GM21717 (cell line): ENCODE results near the gene OR8B12.

Experiments
- ATAC-seq: cut with Tn5 transposase; IDR thresholded peaks from one replicate; pipeline ENCODE4 v1.9.1; 2021; ENCODE audit warnings: mild to moderate bottlenecking, moderate library complexity; ENCODE audit not compliant: unreplicated experiment

OR8B12 gene

GRCh38 chr11:124543554-124543953 lies at the start of gene OR8B12:
TSS of gene OR8B12 (minus strand) at chr11:124543654. CDS start at chr11:124543654, 0 bp downstream.
- no peak for ATAC-seq

DNA sequence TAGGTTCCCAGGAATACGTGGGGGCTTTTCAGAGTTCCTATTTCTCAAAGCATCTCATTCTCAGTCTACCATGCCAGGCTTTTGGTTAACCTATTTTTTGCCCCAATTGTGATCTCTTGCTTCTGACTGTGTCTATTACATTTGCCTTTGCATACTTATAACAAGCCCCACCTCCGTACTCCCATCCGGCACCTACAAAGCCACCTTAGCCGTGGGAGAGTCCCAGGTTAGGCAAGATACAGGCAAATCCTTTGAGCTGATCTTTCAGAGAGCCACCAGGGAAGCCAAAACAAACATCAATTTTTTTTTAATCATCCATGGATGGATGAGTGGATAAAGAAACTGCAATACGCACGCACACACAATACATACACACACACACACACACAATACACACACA lies 49.2 kb upstream of the OR8B12 start:
- ATAC-seq: no peak

- ATAC-seq: no peak
Measured at GRCh38 chr11:124591430-124591829, 48.0 kb upstream of the OR8B12 start.

DNA sequence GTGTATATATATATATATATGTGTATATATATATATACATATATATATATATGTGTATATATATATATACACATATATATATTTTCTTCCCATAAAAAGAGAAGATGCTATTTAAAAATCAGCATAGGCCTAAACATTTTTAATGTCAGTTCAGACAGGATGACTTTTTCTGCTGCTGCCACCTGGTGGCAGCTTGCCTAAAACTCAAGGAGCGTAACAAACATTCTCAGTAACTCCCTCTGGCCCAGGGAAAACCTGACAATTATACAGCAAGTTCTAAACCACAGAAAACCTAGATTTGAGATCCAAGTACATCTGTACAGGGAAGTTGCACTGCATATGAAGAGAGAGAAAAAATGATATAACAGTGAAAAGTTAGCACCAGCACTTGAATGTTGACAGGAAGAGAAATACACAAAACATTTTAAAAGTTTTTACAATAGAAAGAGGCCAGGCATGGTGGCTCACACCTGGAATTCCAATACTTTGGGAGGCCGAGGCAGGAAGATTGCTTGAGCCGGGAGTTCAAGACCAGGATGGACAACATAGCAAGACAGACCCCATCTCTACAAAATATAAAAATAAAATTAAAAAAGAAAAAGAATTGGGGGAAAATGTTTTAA lies 42.9 kb upstream of the OR8B12 start:
- ATAC-seq: no peak

DNA sequence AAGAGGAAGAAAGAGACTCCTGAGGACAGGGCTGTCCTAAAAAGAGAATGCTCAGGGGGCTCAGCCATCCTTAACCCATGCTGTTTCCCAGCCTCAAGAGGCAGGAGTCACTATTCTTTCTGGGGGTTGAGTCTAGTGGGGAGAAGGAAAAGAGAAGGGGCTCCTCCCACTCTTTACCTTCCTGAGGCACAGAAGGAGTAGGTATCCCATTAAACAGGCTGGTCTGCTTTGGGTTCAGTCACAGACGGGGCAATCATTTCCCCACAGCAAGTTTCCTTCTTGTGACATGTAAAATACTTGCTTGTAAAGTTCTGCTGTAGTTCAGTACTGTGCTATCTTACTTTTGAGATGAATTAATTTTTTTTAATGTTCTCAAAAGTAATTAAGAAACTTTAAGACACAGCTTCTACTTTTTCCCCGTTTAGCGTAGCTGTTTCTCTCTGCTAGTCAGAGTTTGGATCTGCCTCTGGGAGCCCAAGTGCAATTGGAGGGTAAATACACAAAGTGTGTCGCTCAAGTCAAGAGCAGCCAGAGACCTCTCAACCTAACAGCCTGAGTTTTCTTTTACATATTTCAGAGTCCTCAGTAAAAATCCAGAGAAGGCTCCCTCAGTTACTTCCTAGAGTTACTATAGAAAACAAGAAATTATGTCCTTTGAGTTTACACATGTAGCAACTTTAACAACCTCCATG lies 41.4 kb upstream of the OR8B12 start:
- ATAC-seq: no peak

DNA sequence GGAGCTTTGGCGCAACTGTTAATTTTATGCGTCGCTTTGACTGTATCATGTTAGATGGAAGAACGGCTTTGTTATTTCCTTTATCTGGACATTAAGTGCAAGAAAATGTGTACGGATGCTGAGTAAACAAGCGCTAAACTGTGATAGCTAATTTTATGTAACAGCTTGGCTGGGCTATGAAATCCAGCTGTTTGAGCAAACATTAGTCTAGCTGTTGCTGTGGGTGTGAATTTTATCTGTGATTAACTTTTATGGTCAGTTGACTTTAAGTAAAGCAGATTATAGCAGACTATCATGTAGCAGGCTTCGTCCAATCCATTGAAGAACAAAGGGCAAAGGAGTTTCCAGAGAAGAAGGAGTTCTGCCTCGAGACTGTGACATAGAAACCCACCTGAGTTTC lies 40.3 kb upstream of the OR8B12 start:
- no peak for ATAC-seq

DNA sequence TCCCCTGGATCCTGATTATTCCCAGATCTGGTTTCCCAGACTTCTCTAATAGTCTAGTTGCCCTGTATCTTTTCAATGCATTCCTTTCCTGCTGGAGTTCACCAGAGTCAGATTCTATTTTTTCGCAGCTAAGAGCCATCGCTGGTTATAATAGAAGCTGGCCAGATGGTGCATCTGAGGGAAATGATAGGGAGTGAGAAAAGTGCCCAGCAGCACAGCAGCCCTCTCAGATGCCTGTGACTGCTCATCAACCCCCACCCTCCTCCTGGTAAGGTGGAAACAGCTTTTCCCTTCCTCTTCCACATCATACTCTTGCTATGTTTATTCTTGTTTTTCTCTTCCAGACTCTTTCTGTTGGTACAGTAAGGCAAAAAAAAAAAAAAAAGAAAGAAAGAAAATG lies 39.1 kb upstream of the OR8B12 start:
- ATAC-seq: no peak

GRCh38 chr11:124581817-124582216 lies 38.4 kb upstream of the OR8B12 start:
- ATAC-seq: no peak

DNA sequence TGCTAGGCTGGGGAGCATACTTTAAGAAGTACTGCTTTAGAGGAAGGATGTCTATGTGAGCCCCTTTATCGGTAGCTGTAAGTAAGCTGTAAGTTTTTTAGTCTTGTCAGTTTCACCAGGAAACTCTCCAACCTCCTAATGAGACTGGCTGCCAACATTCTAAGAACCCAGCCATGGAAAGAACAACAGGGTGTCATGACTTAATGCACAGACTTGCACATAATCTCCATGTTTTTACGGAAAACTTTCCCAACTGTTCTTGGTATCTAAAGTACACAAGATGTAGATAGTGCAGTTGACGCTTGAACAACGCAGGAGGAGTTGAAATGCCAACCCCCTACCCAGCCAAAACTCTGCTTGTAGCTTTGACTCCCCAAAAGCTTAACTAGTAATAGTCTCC lies 35.3 kb upstream of the OR8B12 start:
- no peak for ATAC-seq

DNA sequence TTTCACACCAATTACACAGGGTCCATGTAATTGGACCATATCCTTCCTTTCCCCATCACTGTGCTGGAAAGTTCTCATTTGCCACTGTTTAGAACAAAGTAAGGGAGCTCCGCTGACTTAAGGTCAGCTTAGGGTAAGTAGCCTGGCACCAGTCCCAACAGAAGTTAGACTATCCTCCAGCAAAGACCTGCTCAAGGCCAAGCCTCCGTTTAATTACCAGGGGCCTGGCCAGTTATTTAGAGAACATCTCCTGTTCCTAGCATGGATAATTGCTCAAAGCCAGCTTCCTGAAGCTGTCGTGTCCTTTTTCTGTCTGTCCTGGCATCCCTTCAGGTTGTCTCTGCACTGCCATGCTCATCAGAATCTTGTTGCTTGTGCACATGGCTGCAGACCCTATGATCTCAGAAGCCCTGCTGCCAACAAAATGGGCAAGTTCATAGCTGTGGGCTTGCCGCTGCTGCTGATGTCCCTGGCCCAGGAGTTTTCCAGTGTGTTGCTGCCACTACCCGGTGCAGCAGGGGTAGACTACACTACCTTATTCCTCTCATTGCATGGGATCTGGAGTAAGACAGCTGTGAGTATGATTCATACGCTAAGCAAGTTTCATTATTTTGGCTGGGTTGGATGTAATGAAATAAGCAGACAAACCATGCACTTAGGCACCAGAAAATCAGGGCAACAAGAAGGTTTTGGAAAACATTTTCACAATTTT lies 34.4 kb upstream of the OR8B12 start:
- no peak for ATAC-seq

- no peak for ATAC-seq
Measured at GRCh38 chr11:124570160-124570559, 26.7 kb upstream of the OR8B12 start.

DNA sequence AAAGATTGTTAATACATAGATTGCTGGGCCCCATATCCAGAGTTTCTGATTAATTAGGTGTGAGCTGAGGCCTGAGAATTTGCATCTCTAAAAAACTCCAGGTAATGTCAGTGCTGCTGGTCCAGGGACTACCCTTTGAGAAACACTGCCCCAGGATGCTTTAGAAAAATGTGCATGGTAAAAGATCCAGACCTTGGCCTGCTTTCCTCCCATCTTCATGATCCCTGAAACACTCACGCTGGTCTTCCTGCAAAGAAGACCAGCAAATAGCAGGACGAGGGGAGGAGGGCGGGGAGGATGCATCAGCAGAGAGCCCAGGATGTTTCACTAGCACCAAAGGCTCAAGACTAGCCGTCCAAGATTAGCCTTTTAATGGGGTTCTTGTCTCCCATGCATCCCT lies 26.2 kb upstream of the OR8B12 start, which contains the start of gene OR8A1:
OR8A1 (plus strand) TSS at position 301 of the 400 bp plus-strand sequence. CDS start 123 bp downstream, outside the sequence.
- ATAC-seq: no peak

- ATAC-seq: no peak
Measured at GRCh38 chr11:124556828-124557227, 13.4 kb upstream of the OR8B12 start.

DNA sequence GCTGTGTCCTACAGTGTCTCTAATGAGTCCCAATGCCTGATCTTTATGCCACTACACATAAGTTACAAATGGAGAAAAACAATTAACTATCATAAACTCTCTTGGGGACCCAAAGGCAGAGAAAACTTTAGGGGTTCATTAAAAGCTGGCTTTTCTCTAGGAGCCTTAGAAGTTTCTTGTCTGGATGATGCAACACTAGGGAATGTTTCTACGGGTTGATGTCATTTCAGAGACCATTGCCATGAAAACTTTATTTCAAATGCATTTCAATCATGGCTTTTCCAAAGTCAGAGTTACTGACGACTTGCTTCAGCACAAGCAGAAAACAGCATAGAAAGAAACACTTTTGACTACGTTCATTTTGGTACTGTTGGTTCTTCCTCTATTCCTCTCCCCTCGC lies 8.5 kb upstream of the OR8B12 start:
- no peak for ATAC-seq

DNA sequence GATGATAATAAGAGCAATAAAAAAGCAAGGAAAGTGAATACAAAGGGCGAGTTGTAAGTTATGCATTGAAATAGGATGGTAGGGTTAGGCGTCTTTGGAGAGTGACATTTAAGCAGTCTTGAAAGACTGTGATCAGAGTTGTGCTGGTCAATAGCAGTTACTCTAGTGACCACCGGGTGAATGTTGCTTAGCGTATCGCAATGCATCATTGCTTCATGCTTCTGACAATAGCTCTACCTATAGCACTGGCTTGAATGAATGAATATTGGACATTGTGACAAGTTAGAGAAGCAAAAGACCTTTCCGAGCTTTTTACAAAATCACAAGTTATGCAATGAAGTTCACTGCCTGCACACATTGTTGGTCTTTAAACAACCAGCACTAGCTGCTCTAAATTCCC lies 7.7 kb upstream of the OR8B12 start:
- no peak for ATAC-seq

- ATAC-seq: no peak
Measured at GRCh38 chr11:124543145-124543544, 309 bp downstream of the OR8B12 start.

GRCh38 chr11:124541204-124541603 lies 2.2 kb downstream of the OR8B12 start:
- ATAC-seq: no peak

DNA sequence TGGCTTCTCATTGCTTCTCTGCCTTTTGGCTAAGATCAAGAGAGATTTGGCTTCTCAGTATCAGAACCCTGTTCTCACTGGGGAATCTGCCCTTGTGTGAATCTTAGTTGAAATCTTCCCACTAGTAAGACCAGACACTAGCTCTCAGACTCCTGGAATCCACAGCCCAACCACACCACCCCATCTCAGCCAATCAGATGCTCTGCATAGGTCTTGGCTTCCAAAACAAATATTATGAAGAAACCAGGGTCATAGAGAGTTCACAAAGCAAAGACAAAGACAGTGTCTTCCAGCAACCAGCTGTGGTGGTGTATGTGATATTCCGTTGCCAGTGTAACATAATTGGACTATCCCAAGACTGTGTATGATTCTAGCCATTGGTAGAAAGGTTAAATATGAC lies 5.4 kb downstream of the OR8B12 start:
- ATAC-seq: no peak

GRCh38 chr11:124536520-124536919 lies 6.9 kb downstream of the OR8B12 start:
- no peak for ATAC-seq

DNA sequence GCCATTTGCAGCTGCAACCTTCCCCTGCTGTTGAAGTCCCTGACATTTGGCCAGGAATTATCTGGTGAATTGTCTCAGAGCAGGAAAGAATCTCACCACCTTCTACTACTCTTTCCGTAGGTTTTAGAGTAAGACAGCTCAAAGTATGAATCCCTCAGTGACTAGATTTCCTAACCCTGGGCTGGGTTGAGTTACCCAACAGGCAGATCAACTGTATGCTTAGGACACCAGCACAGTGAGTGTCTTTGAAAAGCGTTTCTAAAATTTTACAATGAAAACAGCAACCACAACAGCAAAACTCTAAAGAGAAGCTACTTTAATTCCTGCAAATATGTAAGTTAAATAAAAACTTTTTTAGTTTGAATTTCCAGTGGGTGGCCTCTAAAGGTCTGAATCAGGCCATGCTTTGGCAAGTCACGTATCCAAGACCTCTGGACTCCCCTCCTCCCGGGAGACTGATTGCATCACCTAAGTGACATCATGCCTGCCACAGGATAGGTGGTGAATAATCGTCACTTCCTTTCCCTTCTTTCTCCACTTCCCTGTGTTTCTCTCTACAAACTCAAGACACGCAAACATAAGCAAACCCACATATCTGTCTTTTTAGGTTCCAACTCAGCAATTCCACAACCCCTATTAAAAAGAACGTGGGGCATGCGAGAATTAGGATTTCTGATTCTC lies 7.8 kb downstream of the OR8B12 start:
- ATAC-seq: no peak

DNA sequence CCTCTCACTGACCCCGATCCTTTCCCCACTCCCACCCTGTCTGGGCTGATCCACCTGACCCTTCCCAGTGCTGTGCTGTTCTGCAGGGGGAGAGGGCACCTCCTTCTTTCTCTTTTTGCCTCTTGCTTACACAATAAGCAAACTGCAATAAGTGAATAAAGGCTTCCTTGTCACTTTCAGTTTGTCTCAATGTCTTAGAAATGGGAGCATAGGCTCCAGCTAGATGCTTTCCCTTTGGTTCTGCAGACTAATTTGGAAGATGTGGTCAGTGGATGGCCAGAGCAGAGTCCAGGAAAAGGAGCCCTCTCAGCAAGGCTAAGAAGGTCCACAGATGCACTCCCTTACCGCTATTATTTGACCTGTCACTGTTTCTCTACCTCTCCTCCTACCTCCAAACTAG lies 9.4 kb downstream of the OR8B12 start:
- no peak for ATAC-seq
